Measurements from ENCODE around the gene PTPN14. TPM values are rescaled to one million over a fixed set of nuclear protein-coding genes. Genes with fewer than 3 reads are reported as not detected.

Gene PTPN14
- total and polyA plus RNA-seq, 12 donors: 5.0 to 71.6 (median 42.3) TPM

- Histone ChIP-seq H3K9me3 (no peaks in the 10 kb centered on the region), H3K36me3 (peaks cover 0 to 20% (median 0%) of the 10 kb centered on the region in 9 donors), H3K27ac (no peak overlapping the region), H3K4me1 (peaks cover 0 to 12% (median 0%) of the 10 kb centered on the region in 9 donors), H3K27me3 (no peaks in the 10 kb centered on the region), H3K4me3 (no peak overlapping the region)
- DNase-seq (no peak), ATAC-seq (no peak)
- TF ChIP-seq, protein P1, sequence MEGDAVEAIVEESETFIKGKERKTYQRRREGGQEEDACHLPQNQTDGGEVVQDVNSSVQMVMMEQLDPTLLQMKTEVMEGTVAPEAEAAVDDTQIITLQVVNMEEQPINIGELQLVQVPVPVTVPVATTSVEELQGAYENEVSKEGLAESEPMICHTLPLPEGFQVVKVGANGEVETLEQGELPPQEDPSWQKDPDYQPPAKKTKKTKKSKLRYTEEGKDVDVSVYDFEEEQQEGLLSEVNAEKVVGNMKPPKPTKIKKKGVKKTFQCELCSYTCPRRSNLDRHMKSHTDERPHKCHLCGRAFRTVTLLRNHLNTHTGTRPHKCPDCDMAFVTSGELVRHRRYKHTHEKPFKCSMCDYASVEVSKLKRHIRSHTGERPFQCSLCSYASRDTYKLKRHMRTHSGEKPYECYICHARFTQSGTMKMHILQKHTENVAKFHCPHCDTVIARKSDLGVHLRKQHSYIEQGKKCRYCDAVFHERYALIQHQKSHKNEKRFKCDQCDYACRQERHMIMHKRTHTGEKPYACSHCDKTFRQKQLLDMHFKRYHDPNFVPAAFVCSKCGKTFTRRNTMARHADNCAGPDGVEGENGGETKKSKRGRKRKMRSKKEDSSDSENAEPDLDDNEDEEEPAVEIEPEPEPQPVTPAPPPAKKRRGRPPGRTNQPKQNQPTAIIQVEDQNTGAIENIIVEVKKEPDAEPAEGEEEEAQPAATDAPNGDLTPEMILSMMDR (IDR thresholded peaks at IDR 0.05): no peak
- intact Hi-C loops (cut with DNase I): no loop called here
- 81 to 89% methylated on average over 3 of the region's 3 CpGs for WGBS, 2 donors
Measured at GRCh38 chr1:214466403-214467077, 84.9 kb downstream of the PTPN14 start.

DNA sequence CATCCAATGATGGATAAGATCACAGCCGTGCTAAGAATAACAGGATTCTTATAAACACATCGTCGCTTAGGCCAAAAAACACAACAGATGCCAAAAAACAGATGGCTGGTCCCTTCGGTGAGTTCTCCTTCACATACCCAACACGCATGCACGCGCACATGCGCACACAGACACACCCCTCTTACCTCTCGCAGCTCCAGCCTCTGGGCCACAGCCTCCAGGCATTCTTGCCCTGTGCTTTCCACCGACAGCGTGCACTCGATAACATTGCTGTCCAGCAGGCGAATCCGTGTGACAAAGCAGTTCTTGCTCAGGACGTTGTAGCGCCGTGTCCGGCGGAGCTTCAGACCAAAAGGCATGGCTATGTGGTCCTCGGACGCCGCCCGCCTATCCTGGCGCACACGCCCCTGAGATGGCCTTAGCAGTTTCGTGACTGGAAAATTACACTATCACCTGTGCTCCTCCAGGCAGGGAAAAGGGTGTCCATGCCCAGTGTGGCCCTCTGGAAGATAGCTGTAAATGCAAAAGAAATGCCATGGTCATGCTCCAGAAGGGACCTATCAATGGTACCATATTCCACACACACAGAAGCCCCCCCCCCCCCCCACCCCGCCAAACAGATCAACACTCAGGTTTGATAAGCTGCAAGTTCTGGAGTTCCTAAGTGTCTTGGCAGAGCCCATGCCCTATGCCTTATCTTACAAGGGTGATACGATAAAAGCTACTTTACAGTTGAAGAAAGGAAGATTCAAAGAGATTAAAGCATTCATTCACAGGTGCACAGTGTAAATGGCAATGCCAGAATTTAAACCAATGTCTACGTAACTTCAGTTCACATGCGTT, 86.7 kb downstream of the PTPN14 start:
- 78 to 87% methylated on average over 30 of the region's 30 CpGs for WGBS, 2 donors

DNA sequence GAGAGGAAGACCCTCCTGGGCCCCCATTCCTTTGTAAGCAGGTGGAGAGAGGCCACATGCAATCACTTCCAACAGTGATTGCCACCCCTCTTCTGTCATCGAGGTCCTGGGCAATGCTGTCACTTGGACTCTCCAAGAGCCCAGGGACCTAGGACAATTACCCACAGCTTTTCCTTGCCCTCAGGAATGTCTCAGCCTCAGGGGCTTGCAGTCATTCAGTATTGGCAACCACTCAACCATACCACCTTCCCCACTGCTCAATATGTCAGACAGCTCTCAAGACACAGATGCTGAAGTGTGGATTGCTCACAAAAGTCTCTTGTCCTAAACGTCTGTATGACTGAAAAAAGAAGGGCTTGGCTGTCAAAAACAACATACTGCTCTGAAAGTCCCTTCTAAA, 87.8 kb downstream of the PTPN14 start:
- TF ChIP-seq, protein P1 (IDR thresholded peaks at IDR 0.05): no peak
- peaks cover 0 to 21% (median 0%) of the 10 kb centered on the region in 9 donors for H3K36me3 ChIP-seq
- ATAC-seq (no peak), DNase-seq (no peak)
- no peaks in the 10 kb centered on the region for H3K27me3 ChIP-seq
- 57 to 60% methylated on average over 2 of the region's 2 CpGs for WGBS, 2 donors
- no peak overlapping the region for H3K27ac ChIP-seq
- H3K4me3 ChIP-seq: no peak overlapping the region
- peaks cover 0 to 10% (median 0%) of the 10 kb centered on the region in 9 donors for H3K4me1 ChIP-seq
- no peaks in the 10 kb centered on the region for H3K9me3 ChIP-seq
- intact Hi-C loops (cut with DNase I): no loop called here

More for the DNA sequence above, 86.7 kb downstream of the PTPN14 start:
- intact Hi-C loops (cut with DNase I): no loop called here
- TF ChIP-seq, protein P1 (IDR thresholded peaks at IDR 0.05): no peak
- no peaks in the 10 kb centered on the region for H3K9me3 ChIP-seq
- ATAC-seq (peak in 5 of 8 donors; percentile 13 to 79 (median 20)), DNase-seq (no peak)
- peaks cover 0 to 21% (median 0%) of the 10 kb centered on the region in 9 donors for H3K36me3 ChIP-seq
- no peak overlapping the region for H3K27ac ChIP-seq
- H3K4me3 ChIP-seq: no peak overlapping the region
- no peaks in the 10 kb centered on the region for H3K27me3 ChIP-seq
- H3K4me1 ChIP-seq: peaks cover 0 to 10% (median 0%) of the 10 kb centered on the region in 9 donors

GRCh38 chr1:214462882-214463281, 88.5 kb downstream of the PTPN14 start:
- no peak overlapping the region for H3K4me3 ChIP-seq
- H3K9me3 ChIP-seq: no peaks in the 10 kb centered on the region
- no peaks in the 10 kb centered on the region for H3K27me3 ChIP-seq
- TF ChIP-seq, protein P1 (IDR thresholded peaks at IDR 0.05): no peak
- H3K36me3 ChIP-seq: peaks cover 0 to 21% (median 0%) of the 10 kb centered on the region in 9 donors
- DNase-seq: no peak
- H3K27ac ChIP-seq: no peak overlapping the region
- intact Hi-C loops (cut with DNase I): no loop called here
- peaks cover 0 to 10% (median 0%) of the 10 kb centered on the region in 9 donors for H3K4me1 ChIP-seq
- no peak for ATAC-seq
- WGBS, 2 donors: 98 to 99% methylated on average over 2 of the region's 2 CpGs
